ENCODE measurements around the gene AGTPBP1. TPM values are rescaled to one million over a fixed set of nuclear protein-coding genes. Genes with fewer than 3 reads are reported as not detected.

AGTPBP1 gene
- total and polyA plus RNA-seq, 9 of the 15 experiments (the other 6 are each of a cell fraction or from before 2014, with no cell fraction given): 1.4 to 7.9 (median 4.6) TPM

DNA sequence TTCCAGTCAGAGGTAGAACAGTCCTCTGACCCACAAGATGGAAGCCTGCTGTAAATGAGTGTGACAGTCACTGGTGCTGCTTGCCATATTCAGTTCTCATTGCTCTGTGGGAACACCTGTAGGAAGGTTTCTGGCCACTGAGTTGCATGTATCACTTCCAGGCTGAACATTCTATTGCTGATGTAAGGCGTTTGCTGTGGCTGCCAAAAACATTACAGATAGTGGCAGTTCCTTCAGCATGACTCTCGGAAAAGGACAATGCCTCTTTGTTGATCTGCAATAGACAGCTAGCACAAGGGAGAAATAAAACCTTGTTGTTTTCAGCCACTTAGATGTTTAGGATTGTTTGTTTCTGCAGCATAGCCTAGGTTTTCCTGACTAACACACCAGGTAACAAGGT is 217.2 kb downstream of the AGTPBP1 start:
- 0% methylated on average over 2 of the region's 2 CpGs for WGBS (ENCODE audit: insufficient coverage, low coverage, missing lambda C conversion rate)
- in situ Hi-C loops (cut with MboI): no loop called here
- TF ChIP-seq MCM3 (IDR thresholded peaks at IDR 0.05) (no peak), MYNN (IDR thresholded peaks at IDR 0.05) (no peak), MYNN (CRISPR knock-in tag; IDR thresholded peaks at IDR 0.05) (no peak), SMARCC2 (IDR thresholded peaks at IDR 0.05; ENCODE audit: low read depth) (no peak), ZNF717 (CRISPR knock-in tag; IDR thresholded peaks at IDR 0.05) (no peak), SREBF2 (CRISPR knock-in tag; IDR thresholded peaks at IDR 0.05) (no peak), XRCC4 (IDR thresholded peaks at IDR 0.05; ENCODE audit: extremely low read depth, insufficient read depth, insufficient read length) (no peak), HMG20B (CRISPR knock-in tag; IDR thresholded peaks at IDR 0.05) (no peak), MEF2A (IDR thresholded peaks at IDR 0.05; ENCODE audit: control insufficient read depth, low read depth, low read length) (no peak)
- TF ChIP-seq, protein P1, sequence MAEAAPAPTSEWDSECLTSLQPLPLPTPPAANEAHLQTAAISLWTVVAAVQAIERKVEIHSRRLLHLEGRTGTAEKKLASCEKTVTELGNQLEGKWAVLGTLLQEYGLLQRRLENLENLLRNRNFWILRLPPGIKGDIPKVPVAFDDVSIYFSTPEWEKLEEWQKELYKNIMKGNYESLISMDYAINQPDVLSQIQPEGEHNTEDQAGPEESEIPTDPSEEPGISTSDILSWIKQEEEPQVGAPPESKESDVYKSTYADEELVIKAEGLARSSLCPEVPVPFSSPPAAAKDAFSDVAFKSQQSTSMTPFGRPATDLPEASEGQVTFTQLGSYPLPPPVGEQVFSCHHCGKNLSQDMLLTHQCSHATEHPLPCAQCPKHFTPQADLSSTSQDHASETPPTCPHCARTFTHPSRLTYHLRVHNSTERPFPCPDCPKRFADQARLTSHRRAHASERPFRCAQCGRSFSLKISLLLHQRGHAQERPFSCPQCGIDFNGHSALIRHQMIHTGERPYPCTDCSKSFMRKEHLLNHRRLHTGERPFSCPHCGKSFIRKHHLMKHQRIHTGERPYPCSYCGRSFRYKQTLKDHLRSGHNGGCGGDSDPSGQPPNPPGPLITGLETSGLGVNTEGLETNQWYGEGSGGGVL (CRISPR knock-in tag; IDR thresholded peaks at IDR 0.05): no peak
- TF ChIP-seq, protein P2, sequence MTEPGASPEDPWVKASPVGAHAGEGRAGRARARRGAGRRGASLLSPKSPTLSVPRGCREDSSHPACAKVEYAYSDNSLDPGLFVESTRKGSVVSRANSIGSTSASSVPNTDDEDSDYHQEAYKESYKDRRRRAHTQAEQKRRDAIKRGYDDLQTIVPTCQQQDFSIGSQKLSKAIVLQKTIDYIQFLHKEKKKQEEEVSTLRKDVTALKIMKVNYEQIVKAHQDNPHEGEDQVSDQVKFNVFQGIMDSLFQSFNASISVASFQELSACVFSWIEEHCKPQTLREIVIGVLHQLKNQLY (CRISPR knock-in tag; conservative IDR thresholded peaks at IDR 0.05): no peak
- TF ChIP-seq, protein P3, sequence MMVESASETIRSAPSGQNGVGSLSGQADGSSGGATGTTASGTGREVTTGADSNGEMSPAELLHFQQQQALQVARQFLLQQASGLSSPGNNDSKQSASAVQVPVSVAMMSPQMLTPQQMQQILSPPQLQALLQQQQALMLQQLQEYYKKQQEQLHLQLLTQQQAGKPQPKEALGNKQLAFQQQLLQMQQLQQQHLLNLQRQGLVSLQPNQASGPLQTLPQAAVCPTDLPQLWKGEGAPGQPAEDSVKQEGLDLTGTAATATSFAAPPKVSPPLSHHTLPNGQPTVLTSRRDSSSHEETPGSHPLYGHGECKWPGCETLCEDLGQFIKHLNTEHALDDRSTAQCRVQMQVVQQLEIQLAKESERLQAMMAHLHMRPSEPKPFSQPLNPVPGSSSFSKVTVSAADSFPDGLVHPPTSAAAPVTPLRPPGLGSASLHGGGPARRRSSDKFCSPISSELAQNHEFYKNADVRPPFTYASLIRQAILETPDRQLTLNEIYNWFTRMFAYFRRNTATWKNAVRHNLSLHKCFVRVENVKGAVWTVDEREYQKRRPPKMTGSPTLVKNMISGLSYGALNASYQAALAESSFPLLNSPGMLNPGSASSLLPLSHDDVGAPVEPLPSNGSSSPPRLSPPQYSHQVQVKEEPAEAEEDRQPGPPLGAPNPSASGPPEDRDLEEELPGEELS (CRISPR knock-in tag; IDR thresholded peaks at IDR 0.05; ENCODE audit: borderline replicate concordance): no peak
- TF ChIP-seq, protein P4, sequence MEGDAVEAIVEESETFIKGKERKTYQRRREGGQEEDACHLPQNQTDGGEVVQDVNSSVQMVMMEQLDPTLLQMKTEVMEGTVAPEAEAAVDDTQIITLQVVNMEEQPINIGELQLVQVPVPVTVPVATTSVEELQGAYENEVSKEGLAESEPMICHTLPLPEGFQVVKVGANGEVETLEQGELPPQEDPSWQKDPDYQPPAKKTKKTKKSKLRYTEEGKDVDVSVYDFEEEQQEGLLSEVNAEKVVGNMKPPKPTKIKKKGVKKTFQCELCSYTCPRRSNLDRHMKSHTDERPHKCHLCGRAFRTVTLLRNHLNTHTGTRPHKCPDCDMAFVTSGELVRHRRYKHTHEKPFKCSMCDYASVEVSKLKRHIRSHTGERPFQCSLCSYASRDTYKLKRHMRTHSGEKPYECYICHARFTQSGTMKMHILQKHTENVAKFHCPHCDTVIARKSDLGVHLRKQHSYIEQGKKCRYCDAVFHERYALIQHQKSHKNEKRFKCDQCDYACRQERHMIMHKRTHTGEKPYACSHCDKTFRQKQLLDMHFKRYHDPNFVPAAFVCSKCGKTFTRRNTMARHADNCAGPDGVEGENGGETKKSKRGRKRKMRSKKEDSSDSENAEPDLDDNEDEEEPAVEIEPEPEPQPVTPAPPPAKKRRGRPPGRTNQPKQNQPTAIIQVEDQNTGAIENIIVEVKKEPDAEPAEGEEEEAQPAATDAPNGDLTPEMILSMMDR (IDR thresholded peaks at IDR 0.05 in 2 of 3, conservative IDR thresholded peaks at IDR 0.05 in 1 of 3; ENCODE audit: insufficient read depth in 2 of 3, low read depth in 1 of 3, low read length in 3 of 3): no peak

More for the DNA sequence above, 217.2 kb downstream of the AGTPBP1 start:
- no peaks in the 10 kb centered on the region for H3K9me1 ChIP-seq (ENCODE audit: control insufficient read depth, insufficient read depth, low read length)
- intact Hi-C loops (cut with micrococcal nuclease): no loop called here
- ATAC-seq (no peak), FAIRE-seq (no peak), DNase-seq (ENCODE audit: extremely low read depth in 1 of 4, low spot score in 3 of 4) (no peak)
- H3K4me2 ChIP-seq (ENCODE audit: insufficient read depth, low read length): no peak overlapping the region
- H3K27ac ChIP-seq (ENCODE audit: extremely low read depth, low read depth, low read length): no peak overlapping the region
- ChIA-PET CTCF (ENCODE audit: low intra/inter-chr PET ratio) (no interaction called here), POLR2A (no interaction called here)
- no peaks in the 10 kb centered on the region for H3K79me2 ChIP-seq (ENCODE audit: control insufficient read depth, insufficient read depth, low read length)
- peaks cover 2 to 25% of the 10 kb centered on the region in 2 experiments; a peak in 3 of 5 replicates for H3K27me3 ChIP-seq (ENCODE audit: control insufficient read depth in 2 of 2, insufficient read depth in 2 of 2, low read length in 2 of 2)
- no peaks in the 10 kb centered on the region for H4K20me1 ChIP-seq (replicated peaks; ENCODE audit: control insufficient read depth, insufficient read depth, low read length)
- no peaks in the 10 kb centered on the region for H3K9me3 ChIP-seq (replicated peaks; ENCODE audit: control insufficient read depth, insufficient read depth, low read depth, low read length)
- BruUV-seq (replicated peaks): no TSS peak
- no peak overlapping the region for H3K4me3 ChIP-seq
- no peaks in the 10 kb centered on the region for H3K36me3 ChIP-seq (ENCODE audit: control insufficient read depth, insufficient read depth, low read length)
- no peak overlapping the region for H2AFZ ChIP-seq (ENCODE audit: low read depth, low read length)
- no peak overlapping the region for H3K9ac ChIP-seq (ENCODE audit: insufficient read depth in 1 of 2, low read depth in 2 of 2, low read length in 2 of 2)
- H3K4me1 ChIP-seq (replicated peaks in 1 of 2; ENCODE audit: control insufficient read depth in 2 of 2, insufficient read depth in 2 of 2, low read length in 2 of 2): no peaks in the 10 kb centered on the region

Data from K562 (cell line).